K562 (cell line): ENCODE measurements around the gene PPP1R13L. TPM values are rescaled to one million over a fixed set of nuclear protein-coding genes. Genes with fewer than 3 reads are reported as not detected.

Experiments used
- ARNT ChIP-seq, 2 experiments: fragments of 450-650 bp; IDR thresholded peaks; 2 replicates each; pipeline ENCODE4 v1.6.1; 2016; ENCODE audit warnings: mild to moderate bottlenecking in 1 of 2
- ATF3 ChIP-seq, 2 experiments: fragments of 450-650 bp in 1 of 2; sonication (generic) in 1 of 2; formaldehyde crosslinking in 1 of 2; IDR thresholded peaks in 1 of 2; conservative IDR thresholded peaks in 1 of 2; 2 replicates each; pipeline versions ENCODE4 v1.6.1 to v1.8.1; 2016 to 2023; ENCODE audit warnings: mild to moderate bottlenecking in 2 of 2, moderate library complexity in 2 of 2, inconsistent platforms in 1 of 2, missing genetic modification reagents in 1 of 2
- CBX3 ChIP-seq, 2 experiments: IDR thresholded peaks; 1 replicate in 1 of 2; 2 replicates in 1 of 2; pipeline ENCODE4 v1.6.1; 2012; ENCODE audit warnings: inconsistent platforms in 2 of 2, low read length in 2 of 2, borderline replicate concordance in 1 of 2, control low read depth in 1 of 2
- E4F1 ChIP-seq: fragments of 250-450 bp; sonication (Bioruptor Pico); IDR thresholded peaks from 2 replicates; pipeline ENCODE4 v1.5.0; 2021; ENCODE audit warnings: mild to moderate bottlenecking, borderline replicate concordance
- SMARCB1 ChIP-seq: IDR thresholded peaks from 2 replicates; pipeline ENCODE4 v1.6.1; 2011; ENCODE audit warnings: improper control_type of control experiment, low read depth; ENCODE audit not compliant: insufficient read length
- ZNF143 ChIP-seq: sonication (generic); formaldehyde crosslinking; IDR thresholded peaks from 2 replicates; pipeline ENCODE4 v1.9.0; 2022; ENCODE audit warnings: mild to moderate bottlenecking, missing genetic modification reagents
- ZNF318 ChIP-seq, 2 experiments: fragments of 450-650 bp; IDR thresholded peaks; 2 replicates each; pipeline ENCODE4 v1.6.1; 2016; ENCODE audit warnings: mild to moderate bottlenecking in 2 of 2, borderline replicate concordance in 1 of 2, low read depth in 1 of 2, moderate library complexity in 1 of 2
- polyA plus RNA-seq, 8 experiments: library from polyadenylated mRNA; depleted of rRNA in 4 of 8; stranded (reverse) in 5 of 8; unstranded in 3 of 8; fragments of >200 nt; fragmentation: Nextera tagmentation in 2 of 8; fragmentation: Illumina TruSeq in 1 of 8; extraction: Ambion mirVana in 2 of 8; extraction: Trizol in 1 of 8; gene quantifications; 2 replicates each; pipeline versions ENCODE4 v1.2.1 to v1.2.3, GENCODE V29; 2011 to 2014; ENCODE audit warnings: inconsistent platforms in 1 of 8, missing spikeins in 1 of 8
- total RNA-seq, 7 experiments: library from RNA; depleted of rRNA in 6 of 7; stranded (reverse); fragments of >200 nt in 6 of 7; fragmentation: Illumina TruSeq in 2 of 7; extraction: Trizol in 2 of 7; gene quantifications; 2 replicates each; pipeline versions ENCODE4 v1.2.1 to v1.2.3, GENCODE V29; 2011 to 2021; ENCODE audit warnings: low replicate concordance in 1 of 7

The PPP1R13L gene
- total and polyA plus RNA-seq, 9 of the 15 experiments (the other 6 are each of a cell fraction or from before 2014, with no cell fraction given): 0.32 to 6.7 (median 2.0) TPM

GRCh38 chr19:45355402-45355801 lies 49.5 kb downstream of the PPP1R13L start (continued):
- TF ChIP-seq ZNF318 (IDR thresholded peaks at IDR 0.05; ENCODE audit: borderline replicate concordance in 1 of 2, low read depth in 1 of 2) (no peak), ATF3 (IDR thresholded peaks at IDR 0.05) (no peak), ATF3 (CRISPR knock-in tag; conservative IDR thresholded peaks at IDR 0.05) (no peak), CBX3 (IDR thresholded peaks at IDR 0.05; ENCODE audit: borderline replicate concordance in 1 of 2, low read length in 2 of 2) (0 out of 3 replicates have a peak, but pooled peaks of 1 of the 2 experiments have one; percentile 54), ARNT (IDR thresholded peaks at IDR 0.05) (no peak), SMARCB1 (no peak), E4F1 (no peak), ZNF143 (0 out of 2 replicates have a peak, but pooled peaks have one; percentile 26)
